ENCODE measurements around the gene ZBTB32. TPM values are rescaled to one million over a fixed set of nuclear protein-coding genes. Genes with fewer than 3 reads are reported as not detected.

ZBTB32 gene
- total RNA-seq, 1 donor = not detected

- Histone ChIP-seq H3K9me3 (ENCODE audit: low read depth, low read length) (no peaks in the 10 kb centered on the region), H3K36me3 (ENCODE audit: insufficient read depth, low read length) (no peaks in the 10 kb centered on the region), H3K4me2 (ENCODE audit: insufficient read depth, low read length) (peak overlapping the region; percentile 96), H3K4me3 (ENCODE audit: insufficient read depth, low read length) (peak overlapping the region; percentile 74), H4K20me1 (ENCODE audit: insufficient read depth, low read length) (no peaks in the 10 kb centered on the region), H3K4me1 (ENCODE audit: insufficient read depth, low read length) (peaks cover 6% of the 10 kb centered on the region), H2AFZ (ENCODE audit: low read length) (peak overlapping the region; percentile 90), H3K27me3 (ENCODE audit: insufficient read depth, low read length) (no peaks in the 10 kb centered on the region), H3K27ac (ENCODE audit: low read depth, low read length) (no peak overlapping the region), H3K79me2 (ENCODE audit: insufficient read depth, low read length) (no peaks in the 10 kb centered on the region)
- DNase-seq (ENCODE audit: insufficient read length, low spot score, missing footprints) = peak; percentile 99
- TF ChIP-seq CTCF (IDR thresholded peaks at IDR 0.05; ENCODE audit: extremely low read depth, low read depth, low read length) = no peak
Measured at GRCh38 chr19:35702223-35703012, 1.9 kb upstream of the ZBTB32 start.

- H3K27me3 ChIP-seq (ENCODE audit: insufficient read depth, low read length) = no peaks in the 10 kb centered on the region
- peak; percentile 34 for DNase-seq (ENCODE audit: insufficient read length, low spot score, missing footprints)
- no peaks in the 10 kb centered on the region for H3K9me3 ChIP-seq (ENCODE audit: low read depth, low read length)
- no peak overlapping the region for H3K4me3 ChIP-seq (ENCODE audit: insufficient read depth, low read length)
- TF ChIP-seq CTCF (IDR thresholded peaks at IDR 0.05; ENCODE audit: extremely low read depth, low read depth, low read length) = no peak
- H2AFZ ChIP-seq (ENCODE audit: low read length) = no peak overlapping the region
- H3K79me2 ChIP-seq (ENCODE audit: insufficient read depth, low read length) = no peaks in the 10 kb centered on the region
- no peaks in the 10 kb centered on the region for H4K20me1 ChIP-seq (ENCODE audit: insufficient read depth, low read length)
- H3K27ac ChIP-seq (ENCODE audit: low read depth, low read length) = no peak overlapping the region
- no peaks in the 10 kb centered on the region for H3K36me3 ChIP-seq (ENCODE audit: insufficient read depth, low read length)
- peaks cover 6% of the 10 kb centered on the region for H3K4me1 ChIP-seq (ENCODE audit: insufficient read depth, low read length)
- H3K4me2 ChIP-seq (ENCODE audit: insufficient read depth, low read length) = no peak overlapping the region
Measured at GRCh38 chr19:35703343-35703742, 1.0 kb upstream of the ZBTB32 start.

GRCh38 chr19:35708391-35708790, 4.0 kb downstream of the ZBTB32 start:
- no peak overlapping the region for H3K27ac ChIP-seq (ENCODE audit: low read depth, low read length)
- no peak overlapping the region for H2AFZ ChIP-seq (ENCODE audit: low read length)
- TF ChIP-seq CTCF (IDR thresholded peaks at IDR 0.05; ENCODE audit: extremely low read depth, low read depth, low read length) = no peak
- no peaks in the 10 kb centered on the region for H3K4me1 ChIP-seq (ENCODE audit: insufficient read depth, low read length)
- no peaks in the 10 kb centered on the region for H3K79me2 ChIP-seq (ENCODE audit: insufficient read depth, low read length)
- no peaks in the 10 kb centered on the region for H3K36me3 ChIP-seq (ENCODE audit: insufficient read depth, low read length)
- no peaks in the 10 kb centered on the region for H3K9me3 ChIP-seq (ENCODE audit: low read depth, low read length)
- H3K4me2 ChIP-seq (ENCODE audit: insufficient read depth, low read length) = no peak overlapping the region
- no peak overlapping the region for H3K4me3 ChIP-seq (ENCODE audit: insufficient read depth, low read length)
- H4K20me1 ChIP-seq (ENCODE audit: insufficient read depth, low read length) = no peaks in the 10 kb centered on the region
- DNase-seq (ENCODE audit: insufficient read length, low spot score, missing footprints) = no peak
- H3K27me3 ChIP-seq (ENCODE audit: insufficient read depth, low read length) = no peaks in the 10 kb centered on the region

- H3K27me3 ChIP-seq (ENCODE audit: insufficient read depth, low read length) = no peaks in the 10 kb centered on the region
- H3K4me2 ChIP-seq (ENCODE audit: insufficient read depth, low read length) = no peak overlapping the region
- no peaks in the 10 kb centered on the region for H3K9me3 ChIP-seq (ENCODE audit: low read depth, low read length)
- H3K4me1 ChIP-seq (ENCODE audit: insufficient read depth, low read length) = peaks cover 5% of the 10 kb centered on the region
- H4K20me1 ChIP-seq (ENCODE audit: insufficient read depth, low read length) = no peaks in the 10 kb centered on the region
- no peak for TF ChIP-seq CTCF (IDR thresholded peaks at IDR 0.05; ENCODE audit: extremely low read depth, low read depth, low read length)
- no peak overlapping the region for H2AFZ ChIP-seq (ENCODE audit: low read length)
- H3K27ac ChIP-seq (ENCODE audit: low read depth, low read length) = no peak overlapping the region
- no peaks in the 10 kb centered on the region for H3K36me3 ChIP-seq (ENCODE audit: insufficient read depth, low read length)
- DNase-seq (ENCODE audit: insufficient read length, low spot score, missing footprints) = peak; percentile 75
- no peak overlapping the region for H3K4me3 ChIP-seq (ENCODE audit: insufficient read depth, low read length)
- H3K79me2 ChIP-seq (ENCODE audit: insufficient read depth, low read length) = peaks cover 4% of the 10 kb centered on the region
Measured at GRCh38 chr19:35710784-35711723, 6.7 kb downstream of the ZBTB32 start.
